Loucy (cell line): ENCODE measurements around the gene CYB561D2.

ENCODE experiments used
- CTCF ChIP-seq: fragments of 200-600 bp; sonication (generic); conservative IDR thresholded peaks from 2 replicates; pipeline ENCODE4 v1.5.1; 2014; ENCODE audit warnings: mild to moderate bottlenecking, antibody characterized with exemption, low read length
- EZH2phosphoT487 ChIP-seq: fragments of 200-600 bp; IDR thresholded peaks from 2 replicates; pipeline ENCODE4 v1.6.1; 2018; ENCODE audit warnings: antibody characterized with exemption, mild to moderate bottlenecking, moderate library complexity, borderline replicate concordance

GRCh38 chr3:50322386-50323091 lies 28.1 kb upstream of the CYB561D2 start, which contains the start of gene HYAL2:
- no peak for TF ChIP-seq CTCF
- no peak for TF ChIP-seq EZH2phosphoT487
